Peyer's patch (tissue), 4 donors: ENCODE data around the gene NTNG2.

Source experiments
- CTCF ChIP-seq, 6 experiments: fragments of 450-650 bp in 4 of 6; fragments of 200-600 bp in 2 of 6; sonication (generic) in 1 of 6; IDR thresholded peaks; one replicate each; pipeline ENCODE4 v1.5.1; 2017 to 2019; ENCODE audit warnings: antibody characterized with exemption in 6 of 6, mild to moderate bottlenecking in 3 of 6, moderate library complexity in 1 of 6
- POLR2A ChIP-seq, 2 donors: fragments of 450-650 bp; IDR thresholded peaks; one replicate each; pipeline ENCODE4 v1.5.1; 2017; ENCODE audit warnings: antibody characterized with exemption in 2 of 2, mild to moderate bottlenecking in 2 of 2, moderate library complexity in 2 of 2

- TF ChIP-seq POLR2A (IDR thresholded peaks at IDR 0.05), result no peak
- no peak for TF ChIP-seq CTCF (IDR thresholded peaks at IDR 0.05)
Measured at GRCh38 chr9:132146575-132146974, 15.3 kb upstream of the NTNG2 start.
